Keratinocyte (primary cell): Measurements from ENCODE around the gene UBE2E1. TPM values are rescaled to one million over a fixed set of nuclear protein-coding genes. Genes with fewer than 3 reads are reported as not detected.

Source experiments
- DNase-seq: peaks from one replicate; pipeline ENCODE4 v3.0.0-alpha.2; 2011; ENCODE audit warnings: low read depth, missing footprints, low spot score
- FAIRE-seq: peaks from 2 replicates; lab custom pipeline; 2011; peaks lifted over from hg19 to GRCh38; lab: Jason Lieb, UNC
- H2AFZ ChIP-seq: 2 replicates; pipeline ENCODE4 v1.6.0; 2012; ENCODE audit warnings: low read length, control low read depth, inconsistent platforms; ENCODE audit not compliant: control insufficient read depth
- H3K27ac ChIP-seq: 2 replicates; pipeline ENCODE4 v1.5.1; 2011; ENCODE audit warnings: low read length; ENCODE audit not compliant: control insufficient read depth, insufficient read depth
- H3K27me3 ChIP-seq: 3 replicates; pipeline ENCODE4 v1.6.0; 2011; ENCODE audit warnings: low read length; ENCODE audit not compliant: control insufficient read depth, insufficient read depth; ENCODE audit errors: extremely low read depth
- H3K36me3 ChIP-seq, 2 experiments: 2 replicates in 1 of 2; 3 replicates in 1 of 2; pipeline ENCODE4 v1.5.1; 2011; ENCODE audit warnings: low read length in 2 of 2, mild to moderate bottlenecking in 1 of 2; ENCODE audit not compliant: control insufficient read depth in 2 of 2, insufficient read depth in 2 of 2; ENCODE audit errors: extremely low read depth in 1 of 2
- H3K4me1 ChIP-seq: 3 replicates; pipeline ENCODE4 v1.5.1; 2011; ENCODE audit warnings: low read length; ENCODE audit not compliant: control insufficient read depth, insufficient read depth; ENCODE audit errors: extremely low read depth
- H3K4me2 ChIP-seq: 3 replicates; pipeline ENCODE4 v1.6.0; 2011; ENCODE audit warnings: low read depth, low read length; ENCODE audit not compliant: control insufficient read depth, insufficient read depth; ENCODE audit errors: extremely low read depth
- H3K4me3 ChIP-seq, 3 experiments: fragments of 200-600 bp in 1 of 3; sonication (generic) in 1 of 3; 2 replicates in 2 of 3; 3 replicates in 1 of 3; pipeline ENCODE4 v1.5.1; 2011 to 2016; ENCODE audit warnings: low read length in 3 of 3, mild to moderate bottlenecking in 3 of 3, control low read depth in 2 of 3, inconsistent platforms in 1 of 3, low read depth in 1 of 3, mixed read lengths in 1 of 3, mixed run types in 1 of 3, moderate library complexity in 1 of 3; ENCODE audit not compliant: control insufficient read depth in 2 of 3, insufficient read depth in 2 of 3; ENCODE audit errors: extremely low read depth in 1 of 3
- H3K79me2 ChIP-seq: 2 replicates; pipeline ENCODE4 v1.6.0; 2012; ENCODE audit warnings: low read length; ENCODE audit not compliant: control insufficient read depth, insufficient read depth
- H3K9ac ChIP-seq: 3 replicates; pipeline ENCODE4 v1.6.0; 2011; ENCODE audit warnings: low read length; ENCODE audit not compliant: control insufficient read depth, insufficient read depth; ENCODE audit errors: extremely low read depth
- H3K9me1 ChIP-seq: 3 replicates; pipeline ENCODE4 v1.6.0; 2011; ENCODE audit warnings: low read length; ENCODE audit not compliant: control insufficient read depth, insufficient read depth; ENCODE audit errors: extremely low read depth
- H3K9me3 ChIP-seq: 2 replicates; pipeline ENCODE4 v1.5.1; 2012; ENCODE audit warnings: low read depth, low read length; ENCODE audit not compliant: control insufficient read depth
- H4K20me1 ChIP-seq: 3 replicates; pipeline ENCODE4 v1.6.0; 2011; ENCODE audit warnings: low read length; ENCODE audit not compliant: control insufficient read depth, insufficient read depth; ENCODE audit errors: extremely low read depth
- CTCF ChIP-seq, 3 experiments: IDR thresholded peaks in 1 of 3; conservative IDR thresholded peaks in 1 of 3; optimal IDR thresholded peaks in 1 of 3; 2 replicates in 2 of 3; 3 replicates in 1 of 3; pipeline versions ENCODE3 to v1.5.1; 2011; ENCODE audit warnings: low read length in 3 of 3, mild to moderate bottlenecking in 3 of 3, moderate library complexity in 2 of 3, control low read depth in 1 of 3, inconsistent platforms in 1 of 3; ENCODE audit not compliant: insufficient read depth in 2 of 3; ENCODE audit errors: extremely low read depth in 1 of 3
- EZH2 ChIP-seq: IDR thresholded peaks from one replicate; pipeline ENCODE4 v1.6.1; 2012; ENCODE audit warnings: inconsistent platforms, mild to moderate bottlenecking, low read length, moderate library complexity
- dilution Hi-C: fragments of 300-500 bp; cut with MboI; formaldehyde crosslinking; loops from one replicate; pipeline ENCODE4 v1.7.0; 2020; ENCODE audit warnings: low sequenced_read_pairs; ENCODE audit not compliant: extremely low pct_ligation_motif_present
- polyA plus RNA-seq, 5 experiments: library from polyadenylated mRNA; depleted of rRNA in 3 of 5; stranded (reverse) in 3 of 5; stranded (forward) in 1 of 5; unstranded in 1 of 5; fragments of >200 nt; gene quantifications; 1 replicate in 1 of 5; 2 replicates in 3 of 5; 3 replicates in 1 of 5; pipeline versions ENCODE4 v1.2.1 to v1.2.3, GENCODE V29; 2011 to 2012; ENCODE audit warnings: missing spikeins in 2 of 5, low read depth in 1 of 5, low replicate concordance in 1 of 5

Gene UBE2E1
- polyA plus RNA-seq, 1 donor (not counting 4 experiments of a cell fraction or from before 2014, with no cell fraction given), result 205 TPM

GRCh38 chr3:23819599-23820360 is 14.0 kb downstream of the UBE2E1 start:
- no peak overlapping the region for H2AFZ ChIP-seq
- H3K4me2 ChIP-seq, result no peak overlapping the region
- H3K9me1 ChIP-seq, result no peaks in the 10 kb centered on the region
- no peak overlapping the region for H3K9ac ChIP-seq
- H3K9me3 ChIP-seq, result no peaks in the 10 kb centered on the region
- FAIRE-seq (no peak), DNase-seq (no peak)
- no peak overlapping the region for H3K4me3 ChIP-seq
- peaks cover 8% of the 10 kb centered on the region for H3K4me1 ChIP-seq
- TF ChIP-seq CTCF (optimal IDR thresholded peaks at IDR 0.05 in 1 of 3, IDR thresholded peaks at IDR 0.05 in 1 of 3, conservative IDR thresholded peaks at IDR 0.05 in 1 of 3; ENCODE audit: extremely low read depth in 1 of 3, insufficient read depth in 2 of 3, low read length in 3 of 3) (no peak), EZH2 (no peak)
- dilution Hi-C loops, result no loop called here
- H3K27me3 ChIP-seq, result no peaks in the 10 kb centered on the region
- no peak overlapping the region for H3K27ac ChIP-seq
- H3K79me2 ChIP-seq, result peaks cover 62% of the 10 kb centered on the region
- peaks cover 8% of the 10 kb centered on the region for H4K20me1 ChIP-seq
- H3K36me3 ChIP-seq, result peaks cover 0 to 4% of the 10 kb centered on the region in 2 experiments

- H3K9ac ChIP-seq, result no peak overlapping the region
- no peak overlapping the region for H3K4me2 ChIP-seq
- no peak overlapping the region for H3K27ac ChIP-seq
- H3K79me2 ChIP-seq, result peaks cover 59% of the 10 kb centered on the region
- peaks cover 10% of the 10 kb centered on the region for H4K20me1 ChIP-seq
- H3K4me1 ChIP-seq, result peaks cover 16% of the 10 kb centered on the region
- no peak overlapping the region for H3K4me3 ChIP-seq
- H3K36me3 ChIP-seq, result peaks cover 0 to 4% of the 10 kb centered on the region in 2 experiments
- FAIRE-seq (no peak), DNase-seq (no peak)
- dilution Hi-C loops, result no loop called here
- H3K27me3 ChIP-seq, result no peaks in the 10 kb centered on the region
- TF ChIP-seq CTCF (optimal IDR thresholded peaks at IDR 0.05 in 1 of 3, IDR thresholded peaks at IDR 0.05 in 1 of 3, conservative IDR thresholded peaks at IDR 0.05 in 1 of 3; ENCODE audit: extremely low read depth in 1 of 3, insufficient read depth in 2 of 3, low read length in 3 of 3) (no peak), EZH2 (no peak)
- H3K9me3 ChIP-seq, result no peaks in the 10 kb centered on the region
- H3K9me1 ChIP-seq, result peaks cover 5% of the 10 kb centered on the region
- H2AFZ ChIP-seq, result no peak overlapping the region
Observed at GRCh38 chr3:23820888-23821287, 15.1 kb downstream of the UBE2E1 start.
